GM12892 (cell line): Measurements from ENCODE around the gene CPA2.

Experiments
- POLR2A ChIP-seq: IDR thresholded peaks from 2 replicates; pipeline ENCODE4 v1.6.1; 2011; ENCODE audit warnings: low read depth, low read length, control low read depth
- POLR2AphosphoS5 ChIP-seq: IDR thresholded peaks from 2 replicates; pipeline ENCODE4 v1.6.1; 2011; ENCODE audit warnings: low read depth, low read length, control low read depth

DNA sequence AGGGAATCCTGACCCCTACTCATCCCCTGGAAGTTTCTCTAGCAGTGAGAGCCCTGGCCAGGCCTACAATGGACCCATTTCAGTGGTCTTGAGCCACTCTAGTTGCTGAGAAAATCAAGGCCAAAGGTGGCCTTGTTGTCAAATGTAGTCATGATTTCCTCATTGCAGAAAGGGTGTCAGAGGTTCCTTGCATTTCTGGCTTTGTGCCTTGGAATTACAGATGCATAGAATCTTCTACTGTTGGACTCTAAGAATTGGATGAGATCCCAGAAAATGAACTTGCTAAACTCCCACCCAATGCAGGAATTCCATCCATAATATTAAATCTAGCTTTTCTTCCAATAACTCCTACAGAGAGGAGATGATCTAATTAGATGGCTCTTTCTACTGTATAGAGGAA lies 12.2 kb downstream of the CPA2 start:
- TF ChIP-seq POLR2A: no peak
- TF ChIP-seq POLR2AphosphoS5: no peak
